ENCODE measurements around the gene NFKBIL1.

DNA sequence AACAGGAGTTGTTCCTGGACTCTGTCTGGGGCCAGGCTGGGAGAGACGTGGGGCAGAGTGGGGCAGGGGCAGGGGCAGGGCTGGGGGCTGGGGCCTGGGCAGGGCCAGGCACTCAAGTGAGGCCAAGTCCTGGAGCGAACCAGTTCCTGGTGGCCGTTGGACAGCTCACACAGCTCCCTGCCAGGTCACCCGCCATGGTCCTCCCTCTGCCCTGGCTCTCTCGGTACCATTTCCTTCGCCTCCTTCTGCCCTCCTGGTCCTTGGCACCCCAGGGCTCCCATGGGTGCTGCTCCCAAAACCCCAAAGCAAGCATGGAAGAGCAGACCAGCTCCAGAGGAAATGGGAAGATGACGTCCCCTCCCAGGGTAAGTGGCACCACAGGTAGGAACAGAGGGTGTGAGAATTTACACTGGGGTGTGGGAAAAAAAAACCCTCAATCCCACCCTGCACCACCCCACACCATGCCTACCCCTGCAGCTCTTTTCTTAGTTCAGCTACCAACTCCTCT, 18.5 kb upstream of the NFKBIL1 start, which contains the start of gene MCCD1:
- TF ChIP-seq, protein P1, sequence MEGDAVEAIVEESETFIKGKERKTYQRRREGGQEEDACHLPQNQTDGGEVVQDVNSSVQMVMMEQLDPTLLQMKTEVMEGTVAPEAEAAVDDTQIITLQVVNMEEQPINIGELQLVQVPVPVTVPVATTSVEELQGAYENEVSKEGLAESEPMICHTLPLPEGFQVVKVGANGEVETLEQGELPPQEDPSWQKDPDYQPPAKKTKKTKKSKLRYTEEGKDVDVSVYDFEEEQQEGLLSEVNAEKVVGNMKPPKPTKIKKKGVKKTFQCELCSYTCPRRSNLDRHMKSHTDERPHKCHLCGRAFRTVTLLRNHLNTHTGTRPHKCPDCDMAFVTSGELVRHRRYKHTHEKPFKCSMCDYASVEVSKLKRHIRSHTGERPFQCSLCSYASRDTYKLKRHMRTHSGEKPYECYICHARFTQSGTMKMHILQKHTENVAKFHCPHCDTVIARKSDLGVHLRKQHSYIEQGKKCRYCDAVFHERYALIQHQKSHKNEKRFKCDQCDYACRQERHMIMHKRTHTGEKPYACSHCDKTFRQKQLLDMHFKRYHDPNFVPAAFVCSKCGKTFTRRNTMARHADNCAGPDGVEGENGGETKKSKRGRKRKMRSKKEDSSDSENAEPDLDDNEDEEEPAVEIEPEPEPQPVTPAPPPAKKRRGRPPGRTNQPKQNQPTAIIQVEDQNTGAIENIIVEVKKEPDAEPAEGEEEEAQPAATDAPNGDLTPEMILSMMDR (IDR thresholded peaks at IDR 0.05): no peak
- TF ChIP-seq ZFX (IDR thresholded peaks at IDR 0.05; ENCODE audit: borderline replicate concordance): no peak
